NCI-H510A treated with DMSO at 0.1 percent for 48 hours (cell line): ENCODE data around the gene BORCS8.
"Not testable (repeated sequence)": the region's sequence is repeated elsewhere in the genome, so short reads cannot be mapped to it uniquely, and the experiment has no call there.

Experiments used
- DNase-seq: peaks from one replicate; lab custom pipeline; 2025; lab: John Stamatoyannopoulos, UW

BORCS8 gene

DNA sequence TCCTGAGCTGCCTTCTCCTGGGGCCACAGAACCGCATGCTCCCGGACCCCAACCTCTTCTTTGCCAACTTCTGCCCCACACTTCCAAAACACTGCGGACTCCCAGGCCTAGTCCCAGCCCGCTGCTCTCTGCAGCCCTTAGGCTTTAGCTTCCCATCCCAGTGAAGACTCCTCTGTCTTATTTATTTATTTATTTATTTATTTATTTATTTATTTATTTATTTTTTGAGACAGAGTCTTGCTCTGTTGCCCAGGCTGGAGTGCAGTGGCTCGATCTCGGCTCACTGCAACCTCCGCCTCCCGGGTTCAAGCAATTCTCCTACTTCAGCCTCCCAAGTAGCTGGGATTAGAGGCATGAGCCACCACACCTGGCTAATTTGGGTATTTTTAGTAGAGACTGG, 43.4 kb downstream of the BORCS8 start:
- DNase-seq, result not testable (repeated sequence)

GRCh38 chr19:19147344-19147743, 44.6 kb downstream of the BORCS8 start:
- DNase-seq, result no peak

DNA sequence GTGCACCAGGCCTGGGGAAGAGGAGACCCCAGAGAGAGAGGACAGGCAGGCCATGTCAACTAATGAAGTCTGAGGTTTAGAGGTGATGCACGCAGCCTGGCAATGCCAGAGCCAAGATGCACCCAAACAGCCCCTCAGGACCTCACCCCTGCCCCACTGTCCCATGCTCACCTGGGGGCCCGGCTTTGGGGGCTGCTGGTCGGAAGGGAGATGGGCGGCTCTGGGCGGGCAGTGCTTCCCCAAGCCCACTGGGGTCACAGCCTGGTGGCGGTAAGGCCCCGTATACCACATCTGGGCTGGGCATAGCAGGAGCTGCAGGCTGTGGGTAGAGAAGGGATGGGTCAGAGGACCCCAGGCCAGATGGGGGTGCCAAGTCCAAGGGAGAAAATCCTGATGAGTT, 45.1 kb downstream of the BORCS8 start:
- DNase-seq, result no peak

GRCh38 chr19:19145684-19146608, 46.0 kb downstream of the BORCS8 start:
- peak; percentile 35 for DNase-seq

- no peak for DNase-seq
These were observed 46.7 kb downstream of the BORCS8 start for GRCh38 chr19:19145281-19145680.

DNA sequence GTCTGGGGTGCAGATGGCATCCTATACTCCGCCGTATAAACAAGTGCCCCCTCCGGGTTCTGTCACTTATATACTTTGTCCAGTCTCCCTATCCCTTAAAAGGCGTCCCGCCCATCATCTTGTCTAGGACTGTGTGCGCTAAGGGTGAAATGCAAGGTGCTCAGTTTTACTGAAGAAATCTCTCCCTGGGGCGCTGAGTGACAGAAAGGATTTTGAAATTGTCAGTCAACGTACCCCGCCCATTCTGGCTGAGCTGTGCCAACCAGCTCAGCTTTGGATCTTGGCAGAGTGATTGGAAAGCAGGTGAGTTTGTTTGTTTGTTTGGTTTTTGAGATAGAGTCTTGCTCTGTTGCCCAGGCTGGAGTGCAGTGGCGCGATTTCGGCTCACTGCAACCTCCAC, 49.6 kb downstream of the BORCS8 start:
- DNase-seq, result no peak

DNA sequence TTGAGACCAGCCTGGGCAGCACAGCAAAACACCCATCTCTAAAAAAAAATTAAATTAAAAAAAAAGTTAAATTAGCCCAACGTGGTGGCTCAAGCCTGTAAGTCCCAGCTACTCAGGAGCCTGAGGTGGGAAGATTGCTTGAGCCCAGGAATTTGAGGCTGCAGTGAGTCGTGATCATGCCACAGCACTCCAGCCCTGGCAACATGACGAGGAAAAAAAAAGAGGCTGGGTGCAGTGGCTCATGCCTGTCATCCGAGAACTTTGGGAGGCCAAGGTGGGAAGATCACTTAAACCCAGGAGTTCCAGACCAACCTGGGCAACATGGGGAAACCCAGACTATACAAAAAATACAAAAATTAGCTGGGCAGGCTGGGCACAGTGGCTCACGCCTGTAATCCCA, 51.5 kb downstream of the BORCS8 start:
- no peak for DNase-seq

DNA sequence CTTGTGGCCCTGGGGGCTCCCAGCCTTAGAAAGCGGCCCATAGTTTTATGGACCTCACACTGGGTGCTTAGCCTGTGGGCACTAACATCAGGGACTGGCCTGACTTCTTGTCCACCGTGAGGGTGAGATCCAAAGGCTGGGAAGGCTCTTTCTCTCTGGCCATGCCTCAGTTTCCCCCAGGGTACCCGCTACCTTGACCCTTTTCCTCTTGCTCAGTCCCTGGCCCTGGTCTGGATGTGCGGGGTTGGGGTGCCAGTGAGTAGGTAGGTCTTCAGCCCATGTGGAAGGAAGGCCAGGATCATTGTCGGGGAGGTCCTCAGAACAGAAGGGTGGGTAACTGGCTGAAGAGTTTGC, 52.1 kb downstream of the BORCS8 start:
- no peak for DNase-seq

DNA sequence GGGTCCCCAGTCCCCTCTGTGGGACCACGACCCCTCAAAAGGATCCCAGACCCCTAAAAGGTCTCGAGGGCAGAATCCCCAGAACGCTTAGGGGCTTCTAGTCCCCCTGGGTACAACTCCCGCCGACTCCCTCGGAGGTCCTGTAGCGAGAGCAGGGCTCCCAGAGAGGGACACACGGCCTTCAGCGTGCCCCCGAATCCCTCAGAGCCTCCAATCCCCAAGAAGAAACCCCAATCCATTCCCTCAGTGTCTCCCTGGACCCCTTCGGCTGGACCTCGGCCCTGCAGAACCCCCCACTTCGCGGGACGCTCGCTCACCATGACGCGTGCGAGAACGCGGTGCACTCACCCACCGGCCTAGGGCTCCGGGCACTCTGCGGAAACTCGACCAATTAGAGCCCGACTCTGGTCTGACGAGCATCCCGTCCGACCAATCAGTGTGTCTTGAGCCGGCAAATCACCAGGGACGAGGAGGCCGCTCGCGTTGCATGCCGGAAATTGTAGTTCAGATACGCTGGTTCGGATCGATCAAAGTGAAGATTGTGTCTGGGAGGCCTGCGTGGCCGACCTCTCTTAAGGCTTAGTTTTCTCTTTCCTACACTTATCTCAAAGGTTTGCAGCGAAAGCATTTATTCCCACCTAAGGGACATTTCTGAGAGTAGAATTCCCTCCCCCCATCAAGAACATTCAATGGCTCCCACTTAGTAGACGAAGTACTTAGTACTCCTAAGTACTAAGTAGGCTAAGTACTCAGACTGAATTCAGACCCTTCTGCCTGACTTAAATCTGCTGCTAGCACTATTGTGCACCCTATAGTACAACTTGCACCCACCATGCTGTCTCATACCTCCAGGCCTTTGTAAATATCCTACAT, 53.6 kb downstream of the BORCS8 start, which contains the start of gene TMEM161A:
Gene TMEM161A (minus strand): TSS at position 370 of the 873 bp plus-strand sequence. CDS start 50 bp downstream, at position 320.
- peak; percentile 97 for DNase-seq

- DNase-seq, result no peak
These were observed 54.3 kb downstream of the BORCS8 start for GRCh38 chr19:19137556-19138108.

DNA sequence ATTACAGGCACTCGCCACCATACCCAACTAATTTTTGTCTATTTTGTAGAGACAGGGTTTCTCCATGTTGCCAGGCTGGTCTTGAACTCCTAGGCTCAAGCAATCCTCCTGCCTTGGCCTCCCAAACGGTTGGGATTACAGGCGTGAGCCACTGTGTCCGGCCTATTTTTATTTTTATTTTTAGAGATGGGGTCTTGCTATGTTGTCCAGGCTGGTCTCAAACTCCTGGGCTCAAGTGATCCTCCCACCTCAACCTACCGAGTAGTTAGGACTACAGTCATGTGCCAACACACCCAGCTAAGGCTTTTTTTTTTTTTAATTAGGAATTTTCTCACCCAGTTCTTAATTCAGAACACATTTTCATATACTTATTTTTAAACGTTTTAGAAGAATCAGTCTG, 56.2 kb downstream of the BORCS8 start:
- DNase-seq, result not testable (repeated sequence)

DNA sequence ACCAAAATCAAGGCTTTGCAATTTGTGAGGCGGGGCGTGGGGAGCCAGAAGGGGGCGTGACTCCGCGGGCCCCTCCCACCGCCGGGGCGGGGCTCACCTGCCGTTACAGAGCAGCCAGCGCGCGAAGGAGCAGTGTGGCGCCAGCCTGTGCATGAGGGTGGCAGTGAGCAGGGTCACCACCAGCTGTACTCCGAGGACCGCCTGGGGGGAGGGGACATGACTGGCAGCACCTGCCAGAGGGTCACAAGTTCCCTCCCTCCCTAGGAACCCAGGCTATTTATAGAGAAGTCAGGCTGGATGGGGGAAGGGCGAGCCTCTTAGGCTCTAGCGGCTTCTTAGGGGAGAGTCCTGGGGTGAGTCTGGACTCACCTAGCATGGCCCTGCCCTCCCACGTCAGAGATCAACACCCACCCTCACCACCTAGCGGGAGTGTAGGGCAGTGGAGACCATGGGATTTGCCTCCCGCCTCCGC, 57.2 kb downstream of the BORCS8 start:
- DNase-seq, result peak; percentile 3

DNA sequence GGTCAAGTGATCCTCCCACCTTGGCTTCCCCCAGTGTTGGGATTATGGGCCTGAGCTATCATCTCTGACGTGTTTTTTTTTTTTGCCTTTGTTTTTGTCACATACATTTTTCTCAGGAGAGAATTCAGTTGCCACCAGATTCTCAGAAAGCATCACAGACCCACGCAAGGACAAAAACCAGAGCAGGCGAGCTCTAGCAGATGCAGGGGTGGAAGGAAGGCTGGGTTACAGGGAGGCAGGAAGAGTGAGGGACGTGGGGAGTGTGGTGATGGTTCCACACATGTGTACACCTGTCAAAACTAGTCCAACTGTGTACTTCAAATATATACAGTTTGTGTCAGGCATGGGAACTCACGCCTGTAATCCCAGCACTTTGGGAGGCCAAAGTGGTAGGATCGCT, 58.0 kb downstream of the BORCS8 start:
- no peak for DNase-seq

DNA sequence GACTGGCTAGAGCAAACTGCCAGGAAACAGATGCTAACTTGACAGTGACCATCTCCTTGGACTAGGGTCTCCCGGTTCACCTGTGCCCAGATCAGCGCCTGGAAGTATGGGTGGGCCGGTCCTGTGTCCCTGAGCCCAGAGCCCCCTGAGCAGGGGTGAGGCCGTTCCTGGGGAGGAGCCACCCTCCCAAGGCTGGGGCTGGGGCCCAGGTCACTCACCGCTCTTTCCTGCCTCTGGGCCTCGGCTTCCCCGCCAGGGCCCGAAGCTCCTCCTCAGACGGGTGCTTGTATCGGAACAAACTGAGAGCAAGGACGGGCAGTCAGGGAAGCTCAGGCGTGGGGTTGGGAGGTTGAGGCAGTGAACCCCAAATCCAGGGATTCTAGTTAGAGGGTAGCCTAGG, 59.0 kb downstream of the BORCS8 start:
- no peak for DNase-seq

DNA sequence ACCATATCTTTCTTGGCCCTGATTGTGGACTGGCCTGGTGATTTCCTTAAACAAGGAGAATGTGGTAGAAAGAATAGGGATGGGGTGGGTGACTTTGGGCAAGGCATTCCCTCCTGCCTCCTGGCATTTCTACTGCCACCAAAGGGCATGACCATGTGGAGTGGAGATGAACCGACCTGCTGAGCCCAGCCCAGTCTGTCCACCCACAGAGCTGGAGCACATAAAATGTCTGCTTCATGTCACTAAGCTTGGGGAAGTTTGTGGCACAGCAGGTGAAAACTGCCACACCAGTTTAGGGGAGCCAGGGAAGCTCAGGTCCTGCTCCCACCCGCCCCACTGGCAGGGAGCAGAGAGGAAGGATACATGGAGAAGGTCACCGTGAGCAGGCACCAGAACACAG, 60.0 kb downstream of the BORCS8 start:
- no peak for DNase-seq
